ENCODE results near the gene ELMO1. TPM values are rescaled to one million over a fixed set of nuclear protein-coding genes. Genes with fewer than 3 reads are reported as not detected.

ELMO1 gene
- total RNA-seq, 1 donor from 2014 or later: 139 TPM

DNA sequence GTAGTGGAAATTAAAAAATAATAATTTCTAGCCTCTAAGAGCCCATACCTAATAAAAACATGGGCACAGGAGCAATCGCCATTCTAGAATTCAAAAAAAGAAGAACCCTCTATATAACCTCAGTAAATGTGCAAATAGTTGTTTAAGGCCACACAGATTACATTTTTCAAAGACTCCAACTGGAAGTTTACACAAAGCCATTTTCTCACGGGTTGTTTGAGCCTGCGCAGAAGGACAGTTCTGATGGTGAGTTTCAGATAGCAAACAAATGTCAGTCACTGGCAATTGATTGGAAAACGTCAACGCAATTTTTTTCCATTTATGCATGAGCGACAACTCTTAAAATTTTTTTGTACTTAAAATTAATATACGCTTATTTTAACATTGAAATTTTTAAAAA lies 23.0 kb upstream of the ELMO1 start:
- intact Hi-C loops (cut with micrococcal nuclease): no loop called here

DNA sequence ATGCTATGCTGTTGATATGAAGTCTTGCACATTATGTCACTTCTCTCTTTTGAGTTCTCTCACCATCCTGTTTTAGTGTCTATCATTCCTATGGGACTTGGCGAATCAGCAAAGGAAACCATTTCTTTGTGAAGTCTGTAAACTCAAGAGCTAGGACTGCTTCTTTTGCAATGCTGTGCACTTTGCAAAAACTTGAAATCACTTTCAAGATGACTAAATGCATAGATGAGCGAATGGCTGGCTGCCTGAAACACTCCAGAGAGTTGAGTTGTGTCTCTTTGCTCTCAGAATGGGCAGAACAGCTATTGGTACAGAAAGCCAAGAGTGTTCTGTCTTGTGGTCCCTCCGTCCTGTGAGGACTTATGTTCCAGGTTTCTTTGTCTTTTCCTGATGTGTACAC lies 18.3 kb upstream of the ELMO1 start:
- intact Hi-C loops (cut with micrococcal nuclease): no loop called here

DNA sequence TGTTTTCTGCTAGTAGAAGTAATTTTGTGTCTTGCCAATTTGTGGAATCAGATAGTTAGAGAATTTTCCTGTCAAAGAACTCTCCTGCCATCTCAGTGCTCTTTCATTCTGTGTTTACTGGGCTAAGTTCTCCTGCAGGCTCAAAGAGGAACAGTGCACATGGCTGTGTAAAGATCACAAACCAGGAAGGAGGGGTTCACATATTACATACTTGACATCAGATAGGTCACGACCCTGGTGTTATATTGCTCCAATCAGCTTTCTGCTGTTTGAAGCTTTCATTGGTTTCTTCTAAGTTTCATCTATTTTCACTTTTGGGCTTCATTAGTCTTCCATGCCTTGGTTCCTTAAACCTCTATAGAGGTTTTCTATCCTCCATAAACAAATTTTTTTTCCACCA lies 13.5 kb upstream of the ELMO1 start:
- intact Hi-C loops (cut with micrococcal nuclease): no loop called here

DNA sequence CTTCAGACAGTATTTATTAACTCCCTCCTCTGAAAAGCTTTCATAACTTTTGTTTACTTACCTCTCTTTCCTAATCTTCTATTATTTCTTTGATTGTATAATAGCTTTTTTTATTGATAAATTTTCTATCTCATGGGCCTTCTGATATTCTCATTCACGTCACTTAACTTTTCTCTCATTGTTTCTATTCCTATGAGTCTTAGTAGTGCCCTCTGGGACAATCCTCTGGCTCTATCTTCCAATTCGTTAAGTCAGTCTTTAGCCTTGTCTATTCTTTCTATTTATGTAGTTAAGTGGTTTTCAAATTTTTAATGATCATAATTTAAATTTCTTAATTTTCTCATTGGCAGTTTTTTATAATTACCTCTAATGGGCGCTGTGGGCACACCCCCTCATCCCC lies 6.4 kb upstream of the ELMO1 start:
- intact Hi-C loops (cut with micrococcal nuclease): no loop called here

DNA sequence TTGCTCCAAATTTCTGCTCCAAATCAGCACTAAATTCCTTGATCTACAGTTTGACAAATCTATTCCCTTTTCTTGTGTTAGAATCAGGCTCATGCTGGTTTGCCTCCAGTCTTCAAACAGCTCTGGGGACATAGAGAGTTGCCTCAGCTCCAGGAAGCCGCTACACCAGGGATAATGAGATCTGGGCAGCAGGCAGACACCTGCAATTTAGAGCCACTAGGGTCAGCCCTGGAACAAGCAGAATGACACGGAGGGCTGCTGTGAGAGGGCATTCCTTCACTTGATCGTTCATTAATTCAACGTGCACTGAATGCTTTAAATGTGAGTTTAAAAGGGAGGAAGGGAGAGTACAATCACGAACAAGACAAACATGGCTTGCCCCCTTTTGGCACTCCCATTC lies 3.7 kb upstream of the ELMO1 start:
- intact Hi-C loops (cut with micrococcal nuclease): no loop called here

DNA sequence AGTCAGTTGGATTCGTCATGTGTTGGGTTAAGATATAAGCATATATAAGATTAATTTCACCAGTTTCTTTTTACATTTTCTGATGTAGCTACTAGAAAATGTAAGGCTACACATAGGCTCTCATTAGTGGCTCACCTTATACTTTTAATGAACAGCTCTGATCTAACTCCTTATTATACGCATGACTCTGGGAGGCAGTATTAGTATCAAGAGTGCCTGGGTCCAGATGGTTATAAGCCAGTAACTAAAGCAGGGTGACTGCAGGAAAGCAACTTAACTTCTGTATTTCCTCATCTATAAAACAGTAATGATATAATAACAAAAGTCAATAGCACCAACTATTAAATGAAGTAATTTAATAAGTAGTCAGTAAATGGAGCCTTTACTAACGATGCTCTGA lies 1.4 kb upstream of the ELMO1 start:
- intact Hi-C loops (cut with micrococcal nuclease): no loop called here

DNA sequence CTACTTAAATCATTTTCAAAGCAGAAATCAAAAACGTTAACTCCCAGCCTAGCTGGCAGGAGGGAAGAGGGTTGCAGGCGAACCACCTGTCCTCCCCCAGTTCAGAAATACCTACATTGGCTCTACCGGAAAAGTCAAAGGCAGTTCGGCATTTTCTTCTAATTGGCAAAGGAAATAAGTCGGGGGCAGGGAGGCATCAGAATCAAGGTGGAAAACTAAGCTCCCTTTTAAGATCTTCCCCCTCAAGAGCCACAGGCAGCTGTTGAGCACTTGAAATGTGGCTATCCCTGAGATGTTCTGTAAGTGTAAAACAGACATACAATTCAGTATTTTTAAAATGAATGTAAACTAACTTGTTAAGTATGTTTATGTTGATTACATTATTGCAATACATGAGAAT lies 957 bp upstream of the ELMO1 start:
- intact Hi-C loops (cut with micrococcal nuclease): loop anchor here (1.0 to 10.0 kb wide), 6 partner anchors 41 to 1057 kb away; no protein-coding TSS in a partner anchor

DNA sequence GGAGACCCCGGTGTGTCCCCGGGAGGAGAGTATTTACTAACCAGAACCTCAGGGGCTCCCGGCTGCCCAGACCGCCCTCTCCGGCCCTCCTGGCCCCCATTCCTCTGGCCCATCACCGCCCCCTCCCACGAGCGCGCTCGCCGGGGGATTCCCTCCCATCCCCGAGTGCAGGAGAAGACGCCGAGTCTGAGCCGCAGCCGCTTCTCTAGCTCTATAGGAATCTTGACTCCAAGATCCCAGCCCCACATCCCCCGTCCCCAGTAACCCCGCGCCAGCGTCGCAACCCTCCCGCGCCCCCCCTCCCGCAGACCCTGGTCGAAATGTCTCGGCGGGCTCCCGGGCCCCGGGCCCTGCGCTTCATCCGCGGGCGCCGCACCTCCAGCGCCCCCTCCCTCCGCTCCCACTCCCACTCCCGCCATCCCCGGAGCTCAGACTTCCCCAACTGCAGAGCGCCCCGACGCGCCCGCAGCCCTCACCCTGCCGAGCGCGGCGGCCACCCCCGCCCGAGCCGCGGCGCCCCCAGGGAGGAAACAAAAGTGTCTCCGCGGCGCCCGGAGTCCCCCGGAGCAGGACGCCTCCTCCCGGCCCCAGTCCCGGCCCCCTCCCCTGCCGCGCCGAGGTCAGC lies 541 bp downstream of the ELMO1 start:
- intact Hi-C loops (cut with micrococcal nuclease): loop anchor here (1.0 to 10.0 kb wide), 5 partner anchors 39 to 1056 kb away; no protein-coding TSS in a partner anchor

DNA sequence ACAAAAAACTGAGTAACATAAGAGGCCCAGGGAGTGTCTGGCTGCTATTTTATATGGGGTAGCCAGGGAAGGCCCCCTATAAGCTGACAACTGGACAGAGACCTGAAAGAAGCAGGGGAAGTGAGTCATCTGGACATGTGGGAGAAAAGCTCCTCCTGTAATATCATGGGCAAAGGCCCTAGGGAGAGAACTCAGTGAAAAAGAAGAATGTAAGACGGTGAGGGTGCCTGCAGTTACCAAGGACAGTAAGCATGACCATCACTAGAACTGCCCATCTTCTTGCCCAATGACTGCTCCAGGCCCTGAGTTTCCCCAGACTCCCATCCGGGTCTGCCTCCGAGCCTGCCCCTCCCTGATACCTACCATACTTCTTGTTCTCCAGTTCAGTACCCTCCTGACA lies 2.3 kb downstream of the ELMO1 start:
- intact Hi-C loops (cut with micrococcal nuclease): loop anchor here (5.0 to 10.0 kb wide), 2 partner anchors 212 to 1054 kb away; no protein-coding TSS in a partner anchor

DNA sequence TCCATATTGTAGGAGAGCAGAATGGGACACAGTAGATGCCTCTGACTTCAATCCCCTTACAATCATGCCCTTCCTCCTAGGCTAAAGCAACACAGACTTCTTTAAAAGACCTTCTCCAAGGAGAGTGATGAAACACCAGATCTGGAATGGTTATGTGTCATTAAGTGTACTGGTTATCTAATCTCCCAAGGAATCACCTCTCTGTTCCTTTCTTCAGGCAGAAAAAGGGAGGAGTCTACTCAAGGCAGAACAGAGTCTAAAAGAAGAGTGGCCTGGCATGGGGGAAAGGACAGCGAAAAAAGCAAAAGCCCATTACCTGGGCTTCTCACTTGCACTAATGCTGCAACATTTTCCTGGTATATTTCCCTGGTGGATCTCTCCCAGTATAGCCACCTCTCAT lies 2.9 kb downstream of the ELMO1 start:
- intact Hi-C loops (cut with micrococcal nuclease): loop anchor here (5.0 to 10.0 kb wide), 2 partner anchors 211 to 1053 kb away; no protein-coding TSS in a partner anchor

DNA sequence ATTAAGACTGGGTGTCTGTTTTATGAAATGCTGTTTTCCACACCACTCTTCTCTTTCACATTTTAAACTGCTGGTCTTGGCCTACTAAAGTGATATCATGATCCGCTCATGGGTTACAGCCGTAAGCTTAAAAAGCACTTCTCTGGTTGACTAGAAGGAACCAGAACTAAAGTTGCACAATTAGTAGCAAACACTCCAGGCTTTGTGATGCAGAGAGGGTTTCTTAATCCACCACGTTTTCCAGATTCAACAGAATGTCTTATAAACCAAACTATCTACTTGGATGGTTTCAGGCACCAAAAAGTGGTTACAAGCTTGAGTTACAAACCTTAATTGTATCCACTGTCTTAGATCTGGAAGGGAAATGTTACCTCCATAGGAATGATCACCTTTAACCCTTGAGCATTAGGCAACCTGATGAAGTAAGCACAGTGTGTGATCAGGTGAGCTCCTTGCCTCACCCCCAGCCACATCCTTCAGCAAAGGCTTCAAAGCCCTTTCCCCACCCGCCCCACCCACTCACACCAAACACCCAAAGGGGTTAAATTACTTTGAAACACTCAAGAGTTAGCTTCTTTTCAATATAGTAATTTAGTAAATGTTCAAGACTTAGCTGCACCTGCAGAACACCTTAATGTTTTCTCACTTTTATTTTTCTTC lies 3.5 kb downstream of the ELMO1 start:
- intact Hi-C loops (cut with micrococcal nuclease): loop anchor here (5.0 to 10.0 kb wide), 2 partner anchors 210 to 1053 kb away; no protein-coding TSS in a partner anchor

DNA sequence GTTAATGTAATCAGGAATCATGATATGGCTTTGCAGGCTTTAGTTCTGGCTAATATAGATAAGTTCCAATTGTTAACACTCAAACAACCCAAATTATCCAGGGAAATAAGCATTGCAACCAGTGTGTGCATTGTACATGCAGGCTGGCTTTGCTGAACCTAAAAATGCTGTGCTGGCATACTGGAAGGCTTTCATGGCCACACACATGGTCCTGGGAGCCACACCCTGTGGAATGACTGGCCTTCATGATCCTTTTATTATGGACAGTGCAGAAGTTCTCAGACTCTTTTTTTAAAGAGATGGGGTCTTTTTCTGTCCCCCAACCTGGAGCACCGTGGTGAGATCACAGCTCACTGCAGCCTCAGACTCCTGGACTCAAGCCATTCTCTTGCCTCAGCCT lies 5.0 kb downstream of the ELMO1 start:
- intact Hi-C loops (cut with micrococcal nuclease): loop anchor here (10.0 kb wide), 1 partner anchor 209 kb away; no protein-coding TSS in a partner anchor

DNA sequence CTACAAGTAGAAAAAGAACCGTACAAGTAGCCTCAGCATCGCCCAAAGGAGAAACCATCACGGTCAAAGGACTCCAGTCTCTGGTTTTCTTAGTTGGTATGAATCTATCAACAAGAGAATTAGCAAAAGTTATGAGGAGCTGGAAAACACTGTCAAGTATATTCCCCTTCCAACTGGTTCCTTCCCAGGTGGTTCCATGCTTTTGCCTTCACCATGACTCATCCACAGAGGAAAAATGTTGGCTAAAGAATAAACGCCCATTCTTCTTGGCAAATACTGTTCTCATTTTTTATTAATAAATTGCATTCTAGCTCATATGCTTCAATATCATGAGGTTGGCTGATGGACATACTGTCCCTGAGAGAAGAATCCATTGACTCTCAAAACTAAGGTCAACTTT lies 6.4 kb downstream of the ELMO1 start:
- intact Hi-C loops (cut with micrococcal nuclease): loop anchor here (10.0 kb wide), 1 partner anchor 207 kb away; no protein-coding TSS in a partner anchor

DNA sequence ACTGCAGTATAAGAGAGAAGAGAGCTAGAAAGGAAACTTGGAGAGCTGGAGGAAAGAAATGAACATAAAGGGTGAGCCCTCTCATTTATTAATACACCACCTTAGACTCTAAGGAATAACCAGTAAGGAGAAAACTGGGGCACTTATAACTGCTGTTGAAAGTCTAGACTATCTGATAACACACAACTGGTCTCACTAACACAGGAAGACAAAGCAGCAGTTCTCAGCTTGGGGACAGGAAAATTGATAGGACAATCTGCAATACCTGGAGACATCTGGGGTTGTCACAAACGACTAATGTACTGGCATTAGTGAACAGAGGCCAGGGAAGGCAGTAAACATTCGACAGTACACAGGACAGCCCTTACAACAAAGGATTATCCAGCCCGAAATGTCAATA lies 6.8 kb downstream of the ELMO1 start:
- intact Hi-C loops (cut with micrococcal nuclease): loop anchor here (10.0 kb wide), 1 partner anchor 207 kb away; no protein-coding TSS in a partner anchor

DNA sequence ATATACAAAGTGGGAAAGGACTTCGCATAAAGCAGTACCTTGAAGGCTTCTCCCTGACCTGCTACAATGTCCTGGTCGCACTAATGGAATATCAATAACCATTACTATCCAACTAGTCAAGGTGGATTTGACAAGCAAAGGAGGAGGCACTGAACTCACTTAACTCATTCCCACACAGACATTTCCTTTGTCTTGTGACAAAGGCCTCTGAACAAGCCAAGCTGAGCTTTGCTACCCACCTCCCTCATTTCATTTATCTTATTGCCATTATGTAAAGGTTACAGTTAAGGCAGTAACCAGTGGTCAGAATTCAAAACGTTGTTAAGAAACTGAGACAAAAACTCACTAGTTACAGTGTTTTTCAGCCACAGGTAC lies 7.3 kb downstream of the ELMO1 start:
- intact Hi-C loops (cut with micrococcal nuclease): loop anchor here (10.0 kb wide), 1 partner anchor 207 kb away; no protein-coding TSS in a partner anchor

DNA sequence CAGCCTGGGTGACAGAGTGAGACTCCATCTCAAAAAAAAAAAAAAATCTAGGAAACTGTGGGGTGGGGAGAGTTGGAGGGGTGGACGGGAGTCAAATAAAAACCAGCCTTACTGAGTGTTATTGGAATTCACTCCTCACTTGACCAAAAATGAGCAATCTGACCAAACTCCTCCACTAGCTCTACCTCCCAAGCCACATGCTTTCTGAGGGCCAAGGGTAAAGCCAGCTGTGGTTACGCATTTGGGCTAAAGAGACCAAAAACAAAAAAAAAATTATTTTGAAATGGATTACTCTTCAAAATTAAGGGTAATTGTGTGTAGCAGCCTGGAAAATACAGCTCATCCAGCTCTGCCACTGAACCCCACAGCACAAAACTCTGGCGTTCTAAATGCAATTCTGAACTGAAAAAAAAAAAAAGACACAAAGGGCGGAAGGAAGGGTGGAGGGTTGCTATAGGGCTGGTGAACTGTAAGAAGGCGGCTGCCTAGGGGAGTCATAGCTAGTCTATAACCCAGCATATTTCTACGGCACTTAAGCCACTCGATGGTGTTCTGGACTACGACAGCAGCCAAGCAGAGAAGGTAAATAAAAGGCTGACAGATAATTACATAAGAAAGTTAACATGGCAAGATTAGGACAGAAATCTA lies 7.8 kb downstream of the ELMO1 start:
- intact Hi-C loops (cut with micrococcal nuclease): loop anchor here (10.0 kb wide), 1 partner anchor 206 kb away; no protein-coding TSS in a partner anchor

DNA sequence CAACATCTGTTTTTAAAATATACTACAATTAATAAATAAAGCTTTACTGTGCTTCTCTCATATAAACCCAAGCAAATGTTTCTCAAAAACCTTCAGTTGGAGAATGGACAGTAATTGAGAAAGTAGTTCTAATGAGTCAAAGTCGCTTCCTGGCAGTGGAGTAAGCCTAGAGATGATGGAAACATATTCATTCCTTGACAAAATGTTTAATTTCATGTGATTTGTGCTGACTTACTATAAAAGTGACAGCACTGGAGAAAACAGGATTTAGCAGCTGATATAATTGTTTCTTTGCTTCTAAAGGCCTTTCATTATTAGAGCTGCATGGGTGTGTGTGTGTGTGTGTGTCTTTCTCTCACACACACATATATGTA lies 9.0 kb downstream of the ELMO1 start:
- intact Hi-C loops (cut with micrococcal nuclease): loop anchor here (10.0 kb wide), 1 partner anchor 205 kb away; no protein-coding TSS in a partner anchor

DNA sequence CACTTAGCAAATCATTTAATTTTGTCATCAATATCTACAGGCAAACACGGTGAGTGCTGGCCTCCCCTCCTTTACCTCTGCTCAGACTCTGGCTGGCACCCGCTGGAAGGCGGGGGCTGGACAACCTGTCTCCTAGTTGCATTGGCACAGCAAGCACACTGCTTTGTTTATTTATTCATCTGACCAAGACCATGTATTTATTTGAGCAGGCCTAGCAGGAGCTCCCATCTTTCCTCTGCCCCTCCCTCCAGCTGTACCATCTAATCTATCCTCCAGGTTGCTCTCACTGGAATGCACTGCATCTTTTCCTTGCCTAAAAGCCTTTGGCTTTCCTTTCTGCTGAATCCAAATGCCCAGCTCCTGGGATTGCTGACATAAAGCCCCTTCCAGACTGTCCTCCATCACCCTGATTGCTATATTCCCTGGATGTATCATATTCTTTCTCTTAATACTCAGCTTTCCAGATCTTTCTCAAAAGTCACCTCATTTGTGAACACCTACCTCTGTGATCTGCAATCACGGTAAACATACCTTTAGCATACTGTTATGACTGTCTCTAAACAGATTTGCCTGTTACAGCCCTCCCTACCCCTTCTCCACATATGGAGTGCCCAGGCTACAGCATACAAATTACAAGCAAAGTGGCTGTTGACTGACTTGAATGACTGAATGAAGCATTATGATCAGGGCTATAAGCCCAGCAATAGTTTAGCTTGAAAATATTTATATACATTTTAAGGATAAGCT lies 9.6 kb downstream of the ELMO1 start:
- intact Hi-C loops (cut with micrococcal nuclease): no loop called here

DNA sequence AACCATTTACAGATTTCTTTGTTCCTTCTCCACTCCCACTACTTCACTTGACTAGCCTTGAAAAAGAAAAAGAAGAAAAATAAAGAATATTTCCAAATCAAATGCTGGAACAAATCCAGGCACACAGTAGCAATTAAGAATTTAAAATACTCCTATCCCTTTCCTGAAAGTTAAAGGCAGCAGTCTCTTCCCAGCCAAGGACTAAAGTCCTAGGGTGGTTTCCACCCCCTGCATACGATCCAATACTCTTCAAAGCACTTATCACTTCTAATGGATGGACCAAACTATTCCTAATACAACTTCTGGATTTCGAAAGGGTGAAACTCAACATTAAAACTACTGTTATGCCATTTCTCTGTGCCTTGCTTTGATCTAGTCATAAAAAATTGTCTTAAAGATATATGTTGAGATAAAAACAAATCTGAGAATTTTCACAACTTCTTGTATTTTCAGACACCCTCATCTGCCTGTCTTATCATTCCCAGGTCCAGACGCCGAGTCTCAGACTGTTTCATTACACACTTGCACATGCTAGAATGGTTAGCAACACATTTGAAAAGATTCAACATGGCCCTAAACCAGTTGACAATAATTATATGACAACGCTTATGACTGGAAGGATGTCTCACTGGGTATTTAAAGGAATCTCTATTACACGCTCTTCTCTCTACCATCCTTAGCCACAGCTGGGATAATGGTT lies 13.4 kb downstream of the ELMO1 start:
- intact Hi-C loops (cut with micrococcal nuclease): no loop called here

DNA sequence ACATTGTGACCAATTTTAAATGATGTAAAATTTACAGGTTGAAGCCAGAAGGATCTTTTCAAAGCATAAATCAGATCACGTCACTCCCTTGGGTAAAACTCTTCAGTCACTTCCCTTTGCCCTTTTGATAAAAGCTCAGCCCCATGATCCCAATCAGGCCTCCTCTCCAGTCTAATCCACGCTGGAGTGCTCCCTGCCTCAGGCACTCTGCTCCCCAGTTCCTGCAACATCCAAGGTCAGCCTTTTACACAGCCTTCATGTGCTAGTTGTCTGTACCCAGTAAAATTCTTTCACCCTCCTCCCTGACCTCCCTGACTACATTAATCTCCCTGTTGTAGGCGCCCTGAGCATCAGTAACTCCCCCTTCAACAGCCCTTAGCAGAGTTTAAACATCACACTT lies 14.1 kb downstream of the ELMO1 start:
- intact Hi-C loops (cut with micrococcal nuclease): no loop called here

DNA sequence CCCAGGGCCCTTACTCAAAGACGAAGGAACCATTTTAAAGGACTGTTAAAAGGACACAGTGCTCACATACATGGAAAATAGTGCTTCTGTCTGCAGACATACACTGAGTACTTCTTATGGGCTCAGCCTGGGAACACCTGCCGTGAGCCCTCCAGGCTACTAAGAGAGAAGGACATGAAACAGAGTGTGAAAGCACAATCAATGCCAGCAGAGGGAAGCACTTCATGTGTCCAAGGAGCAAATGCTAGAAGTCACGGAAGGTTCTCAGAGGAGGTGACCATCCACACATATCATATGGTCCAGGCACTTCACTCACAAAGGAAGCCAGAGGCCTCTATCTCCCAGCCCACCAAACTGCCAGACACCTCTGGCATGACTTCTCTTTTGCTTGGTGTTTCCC lies 15.5 kb downstream of the ELMO1 start:
- intact Hi-C loops (cut with micrococcal nuclease): no loop called here
